ENCODE measurements around the gene PTPRU.
"Not testable (repeated sequence)": the region's sequence is repeated elsewhere in the genome, so short reads cannot be mapped to it uniquely, and the experiment has no call there.

The PTPRU gene

GRCh38 chr1:29298246-29298645 lies 61.9 kb downstream of the PTPRU start:
- DNase-seq, result no peak

DNA sequence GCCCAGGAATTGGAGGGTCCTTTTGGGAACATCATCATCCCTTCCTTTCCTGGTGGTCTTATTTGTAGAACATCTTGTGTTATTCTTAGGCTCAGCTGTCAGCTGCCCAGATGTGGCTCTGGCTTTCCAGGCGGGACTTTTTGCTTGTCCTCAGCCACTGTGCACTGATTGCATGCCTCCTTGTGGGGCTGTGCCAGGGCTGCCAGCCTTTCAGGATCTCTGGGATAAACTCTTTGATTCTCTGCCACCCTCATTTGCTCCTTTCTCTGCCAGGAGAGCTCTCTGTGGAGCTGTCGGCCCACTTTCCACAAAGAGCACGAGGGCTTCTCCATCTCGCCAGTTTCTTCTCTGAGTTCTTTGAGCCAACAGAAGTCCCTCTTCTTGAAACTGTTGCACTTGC lies 63.1 kb downstream of the PTPRU start:
- no peak for DNase-seq

DNA sequence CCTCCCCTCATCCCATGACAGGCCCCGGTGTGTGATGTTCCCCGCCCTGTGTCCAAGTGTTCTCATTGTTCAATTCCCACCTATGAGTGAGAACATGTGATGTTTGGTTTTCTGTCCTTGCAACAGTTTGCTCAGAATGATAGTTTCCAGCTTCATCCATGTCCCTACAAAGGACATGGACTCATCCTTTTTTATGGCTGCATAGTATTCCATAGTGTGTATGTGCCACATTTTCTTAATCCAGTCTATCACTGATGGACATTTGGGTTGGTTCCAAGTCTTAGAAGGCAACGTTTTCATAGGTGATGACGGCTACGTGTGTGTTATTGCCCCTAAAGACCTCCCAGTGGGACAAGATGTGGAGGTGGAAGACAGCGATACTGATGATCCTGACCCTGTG lies 65.4 kb downstream of the PTPRU start:
- DNase-seq, result not testable (repeated sequence)

GRCh38 chr1:29303201-29304024 lies 67.1 kb downstream of the PTPRU start:
- no peak for DNase-seq

GRCh38 chr1:29304025-29304684 lies 67.8 kb downstream of the PTPRU start:
- DNase-seq, result no peak

DNA sequence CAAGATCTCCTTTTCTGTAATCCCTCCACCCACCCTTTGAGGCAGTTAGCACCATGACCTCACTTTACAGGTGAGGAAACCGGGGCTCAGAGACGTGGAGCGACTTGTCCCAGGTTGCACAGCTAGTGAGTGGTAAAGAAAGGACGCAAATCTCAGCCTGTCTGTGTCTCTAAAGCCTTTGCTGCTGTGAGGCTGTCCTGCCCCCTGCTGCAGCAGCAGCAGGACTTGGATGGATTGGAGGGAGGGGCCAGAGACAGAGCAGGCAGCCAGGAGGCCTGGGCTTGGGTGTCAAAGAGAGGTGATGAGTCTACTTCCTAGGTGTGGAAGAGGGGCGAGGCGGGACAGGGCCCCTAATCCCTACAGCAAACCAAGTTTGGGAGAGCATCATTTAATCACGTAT lies 69.6 kb downstream of the PTPRU start:
- no peak for DNase-seq

GRCh38 chr1:29306471-29307140 lies 70.3 kb downstream of the PTPRU start:
- DNase-seq, result no peak

GRCh38 chr1:29309075-29309474 lies 72.8 kb downstream of the PTPRU start:
- no peak for DNase-seq

DNA sequence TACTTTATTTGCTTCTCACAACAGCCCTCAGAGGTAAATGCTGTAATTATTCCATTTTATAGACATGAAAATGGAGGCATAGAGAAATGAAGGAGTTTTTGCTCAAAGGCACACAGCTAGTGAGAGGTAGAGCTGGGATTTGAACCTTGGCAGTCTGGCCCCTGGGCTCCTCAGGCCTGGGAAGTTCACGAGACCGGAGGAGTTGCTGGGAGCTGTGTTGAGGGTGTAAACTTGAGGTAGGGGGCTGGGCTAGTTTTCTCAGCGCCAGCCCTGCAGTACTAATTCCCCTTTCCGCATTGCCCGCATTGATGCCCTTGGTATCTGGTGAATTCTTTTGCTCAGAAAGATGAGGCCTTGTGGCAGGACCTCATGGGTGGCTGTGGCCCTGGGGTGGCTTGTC lies 73.3 kb downstream of the PTPRU start:
- no peak for DNase-seq

- DNase-seq, result no peak
Observed at GRCh38 chr1:29310616-29311180, 74.4 kb downstream of the PTPRU start.

GRCh38 chr1:29311352-29312030 lies 75.2 kb downstream of the PTPRU start:
- DNase-seq, result no peak

DNA sequence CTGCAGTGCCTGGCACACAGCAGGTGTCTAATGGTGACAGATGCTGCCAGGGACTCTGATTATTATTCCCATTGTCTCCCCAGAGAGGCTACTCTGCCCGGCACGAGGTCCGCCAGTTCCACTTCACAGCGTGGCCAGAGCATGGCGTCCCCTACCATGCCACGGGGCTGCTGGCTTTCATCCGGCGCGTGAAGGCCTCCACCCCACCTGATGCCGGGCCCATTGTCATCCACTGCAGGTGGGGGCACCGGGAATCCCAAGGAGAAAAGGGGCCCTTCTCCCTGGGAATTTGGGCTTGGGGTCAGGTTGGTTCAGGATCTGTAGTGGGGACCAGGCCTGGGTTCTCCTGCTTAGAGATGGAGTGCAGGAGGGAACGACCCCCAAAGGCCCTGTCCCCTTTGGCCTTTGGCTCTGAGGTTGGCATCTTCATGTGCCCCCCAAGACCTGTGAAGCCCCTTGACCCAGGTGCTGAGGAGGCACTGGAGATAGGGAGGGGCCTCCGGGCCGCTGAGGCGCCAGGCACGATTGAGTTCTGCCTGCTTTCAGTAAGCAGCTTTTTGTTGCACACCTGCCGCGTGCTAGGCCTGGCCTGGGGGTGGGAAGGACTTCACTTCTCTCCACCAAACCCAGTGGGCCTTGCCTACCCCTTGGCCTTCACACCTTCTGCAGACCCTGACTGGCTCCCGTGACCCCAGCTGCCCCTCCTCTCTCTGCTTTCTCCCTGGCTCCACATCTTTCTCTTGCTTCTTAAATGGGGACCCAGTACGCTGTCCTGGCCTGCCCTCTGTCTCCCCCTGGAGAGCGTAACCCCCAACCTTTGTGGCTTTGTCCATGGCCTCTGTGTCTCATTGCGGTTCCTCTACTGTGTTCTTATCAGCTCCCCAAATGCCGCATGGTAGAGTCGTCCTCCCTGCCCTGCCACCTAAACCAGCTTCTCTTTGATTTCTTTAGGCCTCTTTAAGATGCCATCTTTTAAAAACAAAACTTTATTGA lies 76.4 kb downstream of the PTPRU start:
- DNase-seq, result no peak

DNA sequence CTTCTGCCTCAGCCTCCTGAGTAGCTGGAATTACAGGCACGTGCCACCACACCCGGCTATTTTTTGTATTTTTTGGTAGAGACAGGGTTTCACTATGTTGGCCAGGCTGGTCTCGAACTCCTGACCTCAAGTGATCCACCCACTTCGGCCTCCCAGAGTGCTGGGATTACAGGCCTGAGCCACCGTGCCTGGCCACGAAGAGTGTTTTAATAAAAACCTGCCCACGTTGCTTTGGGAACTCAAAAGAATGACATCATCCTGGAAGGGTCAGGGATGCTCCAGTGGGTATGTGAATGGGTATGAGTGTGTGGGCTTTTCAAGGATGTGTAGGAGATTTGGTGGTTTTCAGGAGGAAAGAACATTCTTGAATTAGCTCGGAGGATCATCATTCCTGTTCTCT lies 78.4 kb downstream of the PTPRU start:
- DNase-seq, result not testable (repeated sequence)

- DNase-seq, result no peak
Observed at GRCh38 chr1:29315262-29315661, 78.9 kb downstream of the PTPRU start.

DNA sequence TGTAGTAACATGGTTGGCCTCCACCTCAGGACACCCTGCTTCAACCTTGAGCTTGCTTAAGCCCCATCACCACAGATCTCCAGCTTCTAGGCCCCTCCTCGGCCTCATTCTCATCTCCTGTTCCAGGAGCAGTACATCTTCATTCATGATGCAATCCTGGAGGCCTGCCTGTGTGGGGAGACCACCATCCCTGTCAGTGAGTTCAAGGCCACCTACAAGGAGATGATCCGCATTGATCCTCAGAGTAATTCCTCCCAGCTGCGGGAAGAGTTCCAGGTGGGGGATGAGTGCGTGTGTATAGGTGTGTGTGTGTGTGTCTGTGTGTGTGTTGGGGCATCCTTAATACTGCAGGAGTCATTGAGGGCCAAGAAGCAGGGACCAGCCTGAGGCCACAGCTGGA lies 79.6 kb downstream of the PTPRU start:
- DNase-seq, result no peak

GRCh38 chr1:29317063-29317915 lies 81.0 kb downstream of the PTPRU start:
- DNase-seq, result no peak

GRCh38 chr1:29317916-29318530 lies 81.7 kb downstream of the PTPRU start:
- no peak for DNase-seq

GRCh38 chr1:29318724-29319123 lies 82.4 kb downstream of the PTPRU start:
- no peak for DNase-seq

- DNase-seq, result no peak
Observed at GRCh38 chr1:29319300-29320110, 83.2 kb downstream of the PTPRU start.
